ENCODE results near the gene PTPN18.

- TF ChIP-seq POLR2A (IDR thresholded peaks at IDR 0.05) (no peak), EP300 (IDR thresholded peaks at IDR 0.05) (no peak)
- TF ChIP-seq, protein P1, sequence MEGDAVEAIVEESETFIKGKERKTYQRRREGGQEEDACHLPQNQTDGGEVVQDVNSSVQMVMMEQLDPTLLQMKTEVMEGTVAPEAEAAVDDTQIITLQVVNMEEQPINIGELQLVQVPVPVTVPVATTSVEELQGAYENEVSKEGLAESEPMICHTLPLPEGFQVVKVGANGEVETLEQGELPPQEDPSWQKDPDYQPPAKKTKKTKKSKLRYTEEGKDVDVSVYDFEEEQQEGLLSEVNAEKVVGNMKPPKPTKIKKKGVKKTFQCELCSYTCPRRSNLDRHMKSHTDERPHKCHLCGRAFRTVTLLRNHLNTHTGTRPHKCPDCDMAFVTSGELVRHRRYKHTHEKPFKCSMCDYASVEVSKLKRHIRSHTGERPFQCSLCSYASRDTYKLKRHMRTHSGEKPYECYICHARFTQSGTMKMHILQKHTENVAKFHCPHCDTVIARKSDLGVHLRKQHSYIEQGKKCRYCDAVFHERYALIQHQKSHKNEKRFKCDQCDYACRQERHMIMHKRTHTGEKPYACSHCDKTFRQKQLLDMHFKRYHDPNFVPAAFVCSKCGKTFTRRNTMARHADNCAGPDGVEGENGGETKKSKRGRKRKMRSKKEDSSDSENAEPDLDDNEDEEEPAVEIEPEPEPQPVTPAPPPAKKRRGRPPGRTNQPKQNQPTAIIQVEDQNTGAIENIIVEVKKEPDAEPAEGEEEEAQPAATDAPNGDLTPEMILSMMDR (IDR thresholded peaks at IDR 0.05), result peak; percentile 70 to 90 (median 80)
Observed at GRCh38 chr2:130332271-130333073, 23.4 kb upstream of the PTPN18 start.
